GM21360 (cell line): Measurements from ENCODE around the gene ZCCHC17.

Source experiments
- ATAC-seq: cut with Tn5 transposase; IDR thresholded peaks from one replicate; pipeline ENCODE4 v1.9.1; 2021; ENCODE audit warnings: mild to moderate bottlenecking, moderate library complexity; ENCODE audit not compliant: unreplicated experiment

The ZCCHC17 gene

GRCh38 chr1:31302709-31303441 is 6.0 kb downstream of the ZCCHC17 start:
- no peak for ATAC-seq

DNA sequence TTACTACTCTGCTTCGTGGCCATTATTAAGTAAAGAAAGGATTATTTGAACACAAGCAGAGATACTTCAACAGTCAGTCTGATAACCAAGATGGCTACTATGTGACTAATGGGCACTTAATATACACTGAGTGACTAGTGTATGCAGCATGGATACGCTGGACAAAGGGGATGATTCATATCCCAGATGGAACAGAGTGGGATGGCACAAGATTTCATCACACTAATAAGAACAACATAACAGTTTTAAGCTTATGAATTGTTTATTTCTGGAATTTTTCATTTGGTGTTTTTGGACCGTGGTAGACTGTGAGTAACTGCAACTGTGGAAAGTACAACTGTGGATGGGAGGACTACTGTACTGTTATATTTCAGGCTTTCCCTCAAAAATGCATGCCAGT is 9.4 kb downstream of the ZCCHC17 start:
- ATAC-seq = no peak

- ATAC-seq = no peak
Measured at GRCh38 chr1:31308036-31308435, 11.2 kb downstream of the ZCCHC17 start.

GRCh38 chr1:31310198-31310597 is 13.4 kb downstream of the ZCCHC17 start:
- ATAC-seq = no peak

DNA sequence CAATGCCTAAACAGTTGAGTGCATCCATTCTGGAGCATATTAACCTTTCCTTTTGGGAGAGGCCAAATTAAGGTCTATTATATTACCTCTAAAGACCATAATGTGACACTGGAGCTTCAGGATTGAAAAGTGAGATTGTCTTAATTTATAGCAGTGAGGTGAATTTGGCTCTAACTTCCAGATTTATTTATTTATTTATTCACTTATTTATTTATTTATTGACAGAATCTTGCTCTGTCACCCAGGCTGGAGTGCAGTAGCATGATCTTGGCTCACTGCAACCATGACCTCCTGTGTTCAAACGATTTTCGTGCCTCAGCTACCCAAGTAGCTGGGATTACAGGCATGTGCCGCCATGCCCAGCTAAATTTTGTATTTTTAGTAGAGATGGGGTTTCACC is 19.1 kb downstream of the ZCCHC17 start:
- ATAC-seq = no peak

DNA sequence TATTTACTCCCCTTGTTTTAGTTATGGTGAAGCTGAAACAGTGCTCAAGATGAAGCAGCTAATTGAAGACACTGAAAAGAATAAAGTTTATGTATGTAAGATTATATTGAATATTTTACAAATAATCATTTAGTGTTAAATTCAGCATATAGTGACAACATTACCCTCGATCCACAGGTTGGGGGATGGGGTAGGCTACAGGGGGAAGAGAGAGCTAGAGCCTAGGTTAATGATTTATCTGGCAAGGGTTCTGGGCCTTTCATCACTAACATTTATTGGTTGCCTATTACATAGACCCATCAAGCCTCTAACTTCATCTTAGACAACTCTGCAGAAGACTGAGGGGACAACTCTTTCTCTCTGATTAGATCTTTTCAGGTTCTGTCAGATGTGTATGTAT is 21.3 kb downstream of the ZCCHC17 start:
- ATAC-seq = no peak

GRCh38 chr1:31324093-31324492 is 27.3 kb downstream of the ZCCHC17 start:
- no peak for ATAC-seq

DNA sequence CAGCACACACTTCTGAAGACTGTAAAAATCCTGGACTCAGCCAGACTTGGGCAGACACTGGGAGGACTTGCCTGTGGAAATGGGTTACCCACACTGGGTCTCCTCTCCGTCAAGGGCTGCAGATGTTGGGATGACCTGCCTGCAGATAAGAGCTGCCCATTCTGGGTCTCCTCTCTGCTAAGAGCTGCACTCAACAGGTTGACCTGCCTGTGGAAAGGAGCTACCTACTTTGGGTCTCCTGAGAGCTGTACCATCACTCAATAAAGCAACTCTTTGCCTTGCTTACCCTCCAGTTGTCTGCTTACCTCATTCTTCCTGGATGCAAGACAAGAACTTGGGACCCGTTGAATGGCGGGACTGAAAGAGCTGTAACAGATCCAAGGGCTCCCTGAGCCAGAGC is 28.2 kb downstream of the ZCCHC17 start:
- no peak for ATAC-seq

DNA sequence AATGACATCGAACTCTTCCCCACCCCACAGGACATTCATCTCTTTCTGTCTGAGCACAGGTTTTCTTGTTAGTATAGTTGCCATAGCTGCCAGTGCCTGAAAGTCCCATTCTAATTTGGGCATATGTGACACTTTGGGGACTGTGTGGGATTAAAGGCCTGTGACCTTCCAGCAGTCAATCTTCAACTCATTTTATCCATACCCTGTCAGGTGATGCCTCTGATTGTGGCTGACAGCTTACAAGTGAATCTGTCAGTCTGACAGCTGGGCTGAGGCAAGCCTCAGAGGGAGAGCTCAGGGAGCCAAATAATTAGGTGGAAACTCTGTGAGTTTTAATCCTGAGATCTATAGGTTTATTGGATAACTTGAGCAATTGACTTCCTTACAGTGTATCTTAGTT is 29.6 kb downstream of the ZCCHC17 start:
- no peak for ATAC-seq

- no peak for ATAC-seq
Measured at GRCh38 chr1:31327381-31327780, 30.5 kb downstream of the ZCCHC17 start.

DNA sequence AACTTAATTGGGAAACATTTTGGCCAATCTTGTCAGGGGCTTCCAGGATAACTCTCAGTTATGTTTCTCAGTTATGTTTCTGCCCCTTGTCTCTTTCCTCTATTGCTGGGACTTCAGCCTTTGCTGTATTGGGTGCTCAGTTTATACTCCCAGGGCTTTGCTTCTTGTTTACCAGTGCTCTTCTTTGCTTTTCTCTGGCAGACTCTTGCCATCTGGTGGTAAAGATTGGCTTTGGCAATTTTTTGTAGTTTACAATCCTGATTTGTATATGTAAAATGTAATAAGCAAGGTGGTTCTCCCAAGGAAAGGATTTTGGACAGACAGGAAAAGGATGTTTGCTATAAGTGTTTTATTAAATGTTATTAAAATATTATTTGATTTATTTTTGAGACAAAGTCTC is 38.2 kb downstream of the ZCCHC17 start:
- ATAC-seq = no peak

- ATAC-seq = no peak
Measured at GRCh38 chr1:31336687-31337467, 40.0 kb downstream of the ZCCHC17 start.

DNA sequence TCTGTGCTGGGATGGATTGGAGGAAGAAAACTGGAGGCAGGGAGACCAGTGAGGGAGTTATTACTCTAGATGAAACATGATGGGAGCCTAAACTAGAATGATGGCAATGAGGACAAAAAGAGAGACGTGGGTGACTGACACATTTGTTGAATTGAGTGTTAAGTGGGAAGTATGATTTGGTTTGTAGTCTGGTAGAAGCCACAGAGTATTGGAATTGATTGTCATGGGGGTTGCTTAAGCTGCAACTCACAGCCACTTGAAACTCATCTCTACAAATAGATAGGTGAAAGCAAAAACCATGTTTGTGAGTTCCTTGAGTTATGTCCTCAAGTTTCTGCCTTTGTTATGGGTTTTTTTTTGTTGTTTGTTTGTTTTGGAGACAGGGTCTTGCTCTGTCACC is 47.7 kb downstream of the ZCCHC17 start:
- ATAC-seq = no peak

GRCh38 chr1:31345635-31346034 is 48.8 kb downstream of the ZCCHC17 start:
- ATAC-seq = no peak

DNA sequence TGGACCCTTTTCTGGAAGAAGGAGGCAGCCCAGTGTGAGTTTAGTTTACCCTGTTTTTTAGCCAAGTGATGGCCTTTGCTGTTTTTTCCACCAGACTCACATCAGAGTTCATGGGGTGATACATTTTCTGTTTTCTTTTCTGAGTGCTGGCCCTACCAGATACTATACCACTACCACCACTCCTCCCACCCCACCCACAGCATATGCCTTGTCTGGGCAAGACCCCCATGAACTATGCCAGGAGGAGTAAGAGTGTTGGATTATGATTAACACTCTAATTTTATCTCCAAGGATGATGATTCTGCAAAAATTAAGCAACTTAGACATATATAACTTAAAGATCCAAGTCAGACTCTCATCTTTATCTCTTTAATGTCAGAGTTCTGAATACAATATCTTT is 50.0 kb downstream of the ZCCHC17 start:
- no peak for ATAC-seq

GRCh38 chr1:31348449-31348848 is 51.6 kb downstream of the ZCCHC17 start:
- ATAC-seq = no peak

GRCh38 chr1:31354283-31354682 is 57.5 kb downstream of the ZCCHC17 start:
- ATAC-seq = no peak

DNA sequence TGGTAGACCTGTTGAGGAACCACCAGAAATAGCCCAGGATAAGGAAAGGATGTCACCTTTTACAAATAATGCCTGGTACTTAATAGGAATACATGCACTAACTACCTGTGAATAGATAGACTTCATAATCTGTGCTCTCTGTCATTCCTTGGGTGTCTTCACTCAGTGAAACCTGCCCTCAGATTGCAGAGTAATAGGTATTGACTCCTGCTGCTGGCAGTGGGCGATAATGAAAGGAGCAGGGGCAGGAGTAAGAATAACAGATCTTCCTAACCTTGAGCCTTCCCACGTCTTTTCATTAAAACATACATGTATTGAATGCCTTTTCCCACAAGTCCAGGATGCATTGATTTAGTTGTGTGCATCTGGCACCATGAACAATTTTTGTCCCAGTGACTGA is 59.6 kb downstream of the ZCCHC17 start:
- ATAC-seq = no peak

DNA sequence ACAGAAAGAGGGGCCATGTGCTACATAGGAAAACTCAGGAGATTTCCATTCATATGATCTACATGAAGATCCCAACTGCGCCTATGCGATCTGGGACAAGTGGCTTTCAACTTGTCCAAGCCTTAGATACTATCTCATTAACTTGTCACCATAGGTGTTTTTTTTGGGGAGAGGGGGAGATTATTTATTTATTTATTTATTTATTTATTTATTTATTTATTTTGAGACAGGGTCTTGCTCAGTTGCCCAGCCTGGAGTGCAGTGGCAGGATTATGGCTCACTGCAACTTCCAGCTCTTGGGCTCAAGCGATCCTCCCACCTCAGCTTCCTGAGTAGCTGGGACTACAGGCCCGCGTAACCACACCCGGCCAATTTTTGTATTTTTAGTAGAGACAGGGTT is 64.8 kb downstream of the ZCCHC17 start:
- ATAC-seq = no peak

GRCh38 chr1:31362032-31362431 is 65.2 kb downstream of the ZCCHC17 start:
- no peak for ATAC-seq

- no peak for ATAC-seq
Measured at GRCh38 chr1:31364561-31365250, 67.9 kb downstream of the ZCCHC17 start.

DNA sequence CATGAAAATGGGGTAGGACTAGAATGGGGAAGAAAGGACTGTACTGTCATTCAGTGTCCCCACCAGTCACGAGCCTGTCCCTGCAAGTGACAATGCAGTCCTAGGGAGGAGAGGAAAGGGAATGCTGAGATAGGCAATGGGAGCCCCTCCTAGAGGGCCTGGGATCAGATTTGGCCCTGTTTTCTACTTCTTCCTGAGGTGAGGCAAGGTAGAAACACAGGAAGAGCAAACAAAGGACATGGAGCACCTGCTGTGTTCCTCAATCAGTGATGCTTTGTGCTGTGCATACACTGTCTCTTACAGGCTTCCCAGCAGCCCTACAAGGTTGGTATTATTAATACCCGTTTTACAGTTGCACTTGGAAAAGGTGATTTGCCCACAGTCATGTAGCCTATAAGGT is 70.0 kb downstream of the ZCCHC17 start:
- no peak for ATAC-seq
